B cell (primary cell): ENCODE results near the gene MPND.

Source experiments
- EZH2 ChIP-seq: IDR thresholded peaks from 2 replicates; pipeline ENCODE4 v1.6.1; 2012; ENCODE audit warnings: borderline replicate concordance, low read depth, mild to moderate bottlenecking, moderate library complexity, low read length; ENCODE audit not compliant: insufficient read depth, poor library complexity, severe bottlenecking
- TF ChIP-seq, protein P1 (sequence below): fragments of 200-600 bp; IDR thresholded peaks from one replicate; pipeline ENCODE4 v1.8.0; 2022; ENCODE audit warnings: antibody characterized with exemption, mild to moderate bottlenecking

DNA sequence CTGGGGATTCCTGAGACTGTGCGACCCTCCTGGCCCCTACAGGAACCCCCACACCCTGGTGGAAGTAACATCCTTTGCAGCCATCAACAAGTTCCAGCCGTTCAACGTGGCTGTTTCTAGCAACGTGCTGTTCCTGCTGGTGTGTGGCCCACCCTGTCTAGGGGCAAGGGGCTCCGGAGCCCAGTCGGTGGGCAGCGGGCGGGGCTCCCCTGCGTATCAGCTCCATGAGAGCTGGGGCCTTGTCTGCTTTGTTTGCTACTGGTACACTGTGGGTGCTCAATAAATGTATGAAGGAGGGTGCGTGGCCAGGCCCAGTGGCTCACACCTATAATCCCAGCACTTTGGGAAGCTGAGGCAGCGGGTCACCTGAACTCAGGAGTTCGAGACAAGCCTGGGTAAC is 10.9 kb downstream of the MPND start:
- TF ChIP-seq, protein P1, sequence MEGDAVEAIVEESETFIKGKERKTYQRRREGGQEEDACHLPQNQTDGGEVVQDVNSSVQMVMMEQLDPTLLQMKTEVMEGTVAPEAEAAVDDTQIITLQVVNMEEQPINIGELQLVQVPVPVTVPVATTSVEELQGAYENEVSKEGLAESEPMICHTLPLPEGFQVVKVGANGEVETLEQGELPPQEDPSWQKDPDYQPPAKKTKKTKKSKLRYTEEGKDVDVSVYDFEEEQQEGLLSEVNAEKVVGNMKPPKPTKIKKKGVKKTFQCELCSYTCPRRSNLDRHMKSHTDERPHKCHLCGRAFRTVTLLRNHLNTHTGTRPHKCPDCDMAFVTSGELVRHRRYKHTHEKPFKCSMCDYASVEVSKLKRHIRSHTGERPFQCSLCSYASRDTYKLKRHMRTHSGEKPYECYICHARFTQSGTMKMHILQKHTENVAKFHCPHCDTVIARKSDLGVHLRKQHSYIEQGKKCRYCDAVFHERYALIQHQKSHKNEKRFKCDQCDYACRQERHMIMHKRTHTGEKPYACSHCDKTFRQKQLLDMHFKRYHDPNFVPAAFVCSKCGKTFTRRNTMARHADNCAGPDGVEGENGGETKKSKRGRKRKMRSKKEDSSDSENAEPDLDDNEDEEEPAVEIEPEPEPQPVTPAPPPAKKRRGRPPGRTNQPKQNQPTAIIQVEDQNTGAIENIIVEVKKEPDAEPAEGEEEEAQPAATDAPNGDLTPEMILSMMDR, result no peak
- TF ChIP-seq EZH2, result no peak
